ENCODE data around the gene SP140. TPM values are rescaled to one million over a fixed set of nuclear protein-coding genes. Genes with fewer than 3 reads are reported as not detected.

Gene SP140
- total and polyA plus RNA-seq, 7 experiments from 2014 or later = 11.3 to 120 (median 40.6) TPM

GRCh38 chr2:230266638-230267037, 41.1 kb downstream of the SP140 start:
- Histone ChIP-seq H3K4me1 (ENCODE audit: control insufficient read depth in 2 of 2, insufficient read depth in 2 of 2, low read length in 2 of 2) (peaks cover 13 to 16% of the 10 kb centered on the region in 2 donors), H3K36me3 (ENCODE audit: control insufficient read depth in 2 of 3, insufficient read depth in 3 of 3, low read length in 3 of 3) (peaks cover 0 to 27% (median 6%) of the 10 kb centered on the region in 3 experiments), H3K27me3 (ENCODE audit: control insufficient read depth in 2 of 2, insufficient read depth in 2 of 2, low read length in 2 of 2) (no peaks in the 10 kb centered on the region), H3K4me3 (ENCODE audit: low read length) (no peak overlapping the region), H3K9me3 (ENCODE audit: control insufficient read depth in 2 of 3, low read length in 3 of 3) (no peaks in the 10 kb centered on the region), H3K27ac (ENCODE audit: low read depth, low read length) (no peak overlapping the region)
- H3K27ac Mint-ChIP-seq = peak overlapping the region in 1 of 9 donors; percentile 52
- POLR2A ChIA-PET = interaction anchor here (0.6 to 0.9 kb wide), 2 partner anchors 13 to 215 kb away, joined by 3 read pairs; no protein-coding TSS in a partner anchor
- no peak for DNase-seq
- ATAC-seq = no peak
- CTCF ChIA-PET = no interaction called here
- no peaks in the 10 kb centered on the region for H3K27me3 Mint-ChIP-seq
- H3K9me3 Mint-ChIP-seq = peaks cover 0 to 15% (median 5%) of the 10 kb centered on the region in 11 donors
- peaks cover 31 to 74% (median 36%) of the 10 kb centered on the region in 7 donors for H3K4me1 Mint-ChIP-seq
- H3K36me3 Mint-ChIP-seq = peaks cover 17 to 71% (median 51%) of the 10 kb centered on the region in 5 donors
- intact Hi-C loops (cut with micrococcal nuclease) = no loop called here
- no peak overlapping the region for H3K4me3 Mint-ChIP-seq

DNA sequence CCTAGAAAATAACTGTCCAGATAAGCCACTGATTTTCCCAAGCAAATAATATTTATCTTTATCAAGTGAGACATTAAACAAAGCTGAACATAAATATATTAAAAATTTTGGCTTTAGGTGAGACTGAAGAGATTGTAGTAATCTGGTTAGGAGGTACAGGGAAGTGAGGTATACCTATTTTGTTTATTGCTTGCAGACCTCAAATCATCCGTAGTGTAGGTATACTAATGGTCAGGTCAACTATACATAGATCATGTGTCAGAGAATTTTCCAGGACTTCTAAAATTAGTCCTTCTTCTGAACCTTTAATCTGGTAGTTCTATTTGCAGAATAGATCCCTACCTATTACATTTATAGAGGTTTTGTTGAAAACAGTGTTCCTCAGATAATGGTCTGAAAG, 41.5 kb downstream of the SP140 start:
- no peak overlapping the region for H3K4me3 ChIP-seq (ENCODE audit: low read length)
- ATAC-seq (no peak), DNase-seq (no peak)
- H3K4me1 ChIP-seq (ENCODE audit: control insufficient read depth in 2 of 2, insufficient read depth in 2 of 2, low read length in 2 of 2) = peaks cover 9 to 12% of the 10 kb centered on the region in 2 donors
- peaks cover 20 to 71% (median 51%) of the 10 kb centered on the region in 5 donors for H3K36me3 Mint-ChIP-seq
- no peak overlapping the region for H3K27ac Mint-ChIP-seq
- POLR2A ChIA-PET = interaction anchor here (0.6 kb wide), 1 partner anchor 215 kb away, joined by 3 read pairs; no protein-coding TSS in a partner anchor
- peaks cover 27 to 70% (median 32%) of the 10 kb centered on the region in 7 donors for H3K4me1 Mint-ChIP-seq
- CTCF ChIA-PET = no interaction called here
- intact Hi-C loops (cut with micrococcal nuclease) = no loop called here
- H3K9me3 Mint-ChIP-seq = peaks cover 0 to 17% (median 6%) of the 10 kb centered on the region in 11 donors
- H3K27me3 ChIP-seq (ENCODE audit: control insufficient read depth in 2 of 2, insufficient read depth in 2 of 2, low read length in 2 of 2) = no peaks in the 10 kb centered on the region
- H3K9me3 ChIP-seq (ENCODE audit: control insufficient read depth in 2 of 3, low read length in 3 of 3) = no peaks in the 10 kb centered on the region
- H3K4me3 Mint-ChIP-seq = no peak overlapping the region
- H3K36me3 ChIP-seq (ENCODE audit: control insufficient read depth in 2 of 3, insufficient read depth in 3 of 3, low read length in 3 of 3) = peaks cover 0 to 32% (median 6%) of the 10 kb centered on the region in 3 experiments
- no peaks in the 10 kb centered on the region for H3K27me3 Mint-ChIP-seq
- H3K27ac ChIP-seq (ENCODE audit: low read depth, low read length) = no peak overlapping the region

GRCh38 chr2:230267556-230267955, 42.0 kb downstream of the SP140 start:
- ATAC-seq (no peak), DNase-seq (no peak)
- ChIA-PET POLR2A (no interaction called here), CTCF (interaction anchor here (0.6 kb wide), 1 partner anchor 242 kb away, joined by 3 read pairs; no protein-coding TSS in a partner anchor)
- Mint-ChIP-seq H3K27ac (peak overlapping the region in 3 of 9 donors; percentile 12 to 21 (median 18)), H3K4me3 (no peak overlapping the region), H3K36me3 (peaks cover 22 to 72% (median 52%) of the 10 kb centered on the region in 5 donors), H3K9me3 (peaks cover 0 to 18% (median 7%) of the 10 kb centered on the region in 11 donors), H3K27me3 (no peaks in the 10 kb centered on the region), H3K4me1 (peaks cover 22 to 65% (median 27%) of the 10 kb centered on the region in 7 donors)
- no peaks in the 10 kb centered on the region for H3K27me3 ChIP-seq (ENCODE audit: control insufficient read depth in 2 of 2, insufficient read depth in 2 of 2, low read length in 2 of 2)
- H3K9me3 ChIP-seq (ENCODE audit: control insufficient read depth in 2 of 3, low read length in 3 of 3) = no peaks in the 10 kb centered on the region
- no peak overlapping the region for H3K27ac ChIP-seq (ENCODE audit: low read depth, low read length)
- H3K4me3 ChIP-seq (ENCODE audit: low read length) = no peak overlapping the region
- peaks cover 7 to 8% of the 10 kb centered on the region in 2 donors for H3K4me1 ChIP-seq (ENCODE audit: control insufficient read depth in 2 of 2, insufficient read depth in 2 of 2, low read length in 2 of 2)
- intact Hi-C loops (cut with micrococcal nuclease) = no loop called here
- H3K36me3 ChIP-seq (ENCODE audit: control insufficient read depth in 2 of 3, insufficient read depth in 3 of 3, low read length in 3 of 3) = peaks cover 0 to 32% (median 6%) of the 10 kb centered on the region in 3 experiments

- H3K27ac Mint-ChIP-seq = peak overlapping the region in 1 of 9 donors; percentile 73
- Histone ChIP-seq H3K27ac (ENCODE audit: low read depth, low read length) (no peak overlapping the region), H3K4me1 (ENCODE audit: control insufficient read depth in 2 of 2, insufficient read depth in 2 of 2, low read length in 2 of 2) (no peaks in the 10 kb centered on the region), H3K4me3 (ENCODE audit: low read length) (no peak overlapping the region), H3K9me3 (ENCODE audit: control insufficient read depth in 2 of 3, low read length in 3 of 3) (no peaks in the 10 kb centered on the region), H3K27me3 (ENCODE audit: control insufficient read depth in 2 of 2, insufficient read depth in 2 of 2, low read length in 2 of 2) (no peaks in the 10 kb centered on the region), H3K36me3 (ENCODE audit: control insufficient read depth in 2 of 3, insufficient read depth in 3 of 3, low read length in 3 of 3) (peaks cover 0 to 32% (median 6%) of the 10 kb centered on the region in 3 experiments)
- no peak for DNase-seq
- CTCF ChIA-PET = no interaction called here
- H3K9me3 Mint-ChIP-seq = peaks cover 0 to 18% (median 7%) of the 10 kb centered on the region in 11 donors
- POLR2A ChIA-PET = interaction anchor here (0.7 kb wide), 1 partner anchor 78 kb away, joined by 4 read pairs; no protein-coding TSS in a partner anchor
- ATAC-seq = no peak
- peaks cover 25 to 79% (median 58%) of the 10 kb centered on the region in 5 donors for H3K36me3 Mint-ChIP-seq
- no peaks in the 10 kb centered on the region for H3K27me3 Mint-ChIP-seq
- intact Hi-C loops (cut with micrococcal nuclease) = no loop called here
- H3K4me1 Mint-ChIP-seq = peaks cover 13 to 58% (median 18%) of the 10 kb centered on the region in 7 donors
- H3K4me3 Mint-ChIP-seq = peak overlapping the region in 1 of 10 donors; percentile 70
Observed at GRCh38 chr2:230268606-230269243, 43.2 kb downstream of the SP140 start.

DNA sequence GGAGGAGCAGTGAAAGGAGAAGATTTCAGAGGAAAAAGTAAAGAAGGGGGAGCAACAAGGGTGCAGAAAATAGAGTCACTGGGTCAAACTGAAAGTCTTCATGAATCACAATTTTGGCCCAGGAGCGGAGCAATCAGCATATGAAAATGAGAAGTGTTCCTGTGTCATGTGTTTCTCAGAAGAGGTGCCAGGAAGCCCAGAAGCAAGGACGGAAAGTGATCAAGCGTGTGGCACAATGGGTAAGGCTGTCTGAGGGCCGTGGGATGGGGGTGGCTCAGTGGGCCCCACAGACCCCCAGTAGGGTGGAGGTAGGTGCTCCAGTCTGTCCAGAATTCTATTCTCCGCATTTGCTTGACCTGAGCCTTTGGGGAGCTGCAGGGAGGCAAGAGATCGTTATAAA, 44.2 kb downstream of the SP140 start:
- DNase-seq = no peak
- Mint-ChIP-seq H3K9me3 (peaks cover 0 to 16% (median 7%) of the 10 kb centered on the region in 11 donors), H3K4me1 (peaks cover 3 to 51% (median 10%) of the 10 kb centered on the region in 7 donors), H3K27me3 (no peaks in the 10 kb centered on the region), H3K4me3 (peak overlapping the region in 1 of 10 donors; percentile 70), H3K36me3 (peaks cover 25 to 76% (median 58%) of the 10 kb centered on the region in 5 donors), H3K27ac (peak overlapping the region in 2 of 9 donors; percentile 33 to 78)
- no peak overlapping the region for H3K4me3 ChIP-seq (ENCODE audit: low read length)
- intact Hi-C loops (cut with micrococcal nuclease) = no loop called here
- H3K27me3 ChIP-seq (ENCODE audit: control insufficient read depth in 2 of 2, insufficient read depth in 2 of 2, low read length in 2 of 2) = no peaks in the 10 kb centered on the region
- peaks cover 0 to 32% (median 6%) of the 10 kb centered on the region in 3 experiments for H3K36me3 ChIP-seq (ENCODE audit: control insufficient read depth in 2 of 3, insufficient read depth in 3 of 3, low read length in 3 of 3)
- H3K9me3 ChIP-seq (ENCODE audit: control insufficient read depth in 2 of 3, low read length in 3 of 3) = no peaks in the 10 kb centered on the region
- ATAC-seq = no peak
- no peak overlapping the region for H3K27ac ChIP-seq (ENCODE audit: low read depth, low read length)
- no peaks in the 10 kb centered on the region for H3K4me1 ChIP-seq (ENCODE audit: control insufficient read depth in 2 of 2, insufficient read depth in 2 of 2, low read length in 2 of 2)
- CTCF ChIA-PET = no interaction called here
- POLR2A ChIA-PET = interaction anchor here (0.7 kb wide), 1 partner anchor 79 kb away, joined by 4 read pairs; no protein-coding TSS in a partner anchor

GRCh38 chr2:230282936-230283335, 57.4 kb downstream of the SP140 start:
- Histone ChIP-seq H3K4me1 (ENCODE audit: control insufficient read depth in 2 of 2, insufficient read depth in 2 of 2, low read length in 2 of 2) (peaks cover 0 to 4% of the 10 kb centered on the region in 2 donors), H3K27ac (ENCODE audit: low read depth, low read length) (no peak overlapping the region), H3K36me3 (ENCODE audit: control insufficient read depth in 2 of 3, insufficient read depth in 3 of 3, low read length in 3 of 3) (peaks cover 0 to 20% (median 9%) of the 10 kb centered on the region in 3 experiments), H3K9me3 (ENCODE audit: control insufficient read depth in 2 of 3, low read length in 3 of 3) (no peaks in the 10 kb centered on the region), H3K27me3 (ENCODE audit: control insufficient read depth in 2 of 2, insufficient read depth in 2 of 2, low read length in 2 of 2) (no peaks in the 10 kb centered on the region), H3K4me3 (ENCODE audit: low read length) (no peak overlapping the region)
- DNase-seq (no peak), ATAC-seq (no peak)
- CTCF ChIA-PET = no interaction called here
- Mint-ChIP-seq H3K9me3 (peaks cover 0 to 5% (median 0%) of the 10 kb centered on the region in 11 donors), H3K36me3 (peaks cover 0 to 60% (median 54%) of the 10 kb centered on the region in 5 donors), H3K4me1 (peaks cover 0 to 11% (median 0%) of the 10 kb centered on the region in 7 donors), H3K4me3 (no peak overlapping the region), H3K27ac (no peak overlapping the region), H3K27me3 (no peaks in the 10 kb centered on the region)
- intact Hi-C loops (cut with micrococcal nuclease) = no loop called here
- POLR2A ChIA-PET = no interaction called here
